GM12878 (cell line): Measurements from ENCODE around the gene RPLP1. TPM values are rescaled to one million over a fixed set of nuclear protein-coding genes. Genes with fewer than 3 reads are reported as not detected.

Experiments
- CBX5 ChIP-seq: sonication (generic); IDR thresholded peaks from 2 replicates; pipeline ENCODE4 v1.6.1; 2016; ENCODE audit warnings: low read depth, moderate library complexity, mild to moderate bottlenecking, inconsistent platforms
- CREB1 ChIP-seq: IDR thresholded peaks from 2 replicates; pipeline ENCODE4 v1.6.1; 2012; ENCODE audit warnings: low read depth, mild to moderate bottlenecking, inconsistent platforms
- HSF1 ChIP-seq: fragments of 150-350 bp; IDR thresholded peaks from 2 replicates; pipeline ENCODE4 v1.6.1; 2014; ENCODE audit warnings: mild to moderate bottlenecking, low read depth, low read length
- MTA3 ChIP-seq: IDR thresholded peaks from 2 replicates; pipeline ENCODE4 v1.6.1; 2012; ENCODE audit warnings: low read length, inconsistent platforms, borderline replicate concordance
- POLR2AphosphoS2 ChIP-seq: IDR thresholded peaks from 2 replicates; pipeline ENCODE4 v1.6.1; 2011; ENCODE audit warnings: low read depth, mild to moderate bottlenecking, low read length, improper control_type of control experiment, moderate library complexity
- POLR2AphosphoS5 ChIP-seq: IDR thresholded peaks from 2 replicates; pipeline ENCODE4 v1.6.1; 2011; ENCODE audit warnings: mild to moderate bottlenecking, low read length, inconsistent platforms
- SREBF2 ChIP-seq: IDR thresholded peaks from 2 replicates; pipeline ENCODE4 v1.6.1; 2012; ENCODE audit warnings: mild to moderate bottlenecking, low read length
- ZBTB11 ChIP-seq: fragments of 450-650 bp; formaldehyde crosslinking; IDR thresholded peaks from 2 replicates; pipeline ENCODE4 v1.5.0; 2022; ENCODE audit warnings: mild to moderate bottlenecking, missing genetic modification characterization
- polyA plus RNA-seq, 11 experiments: library from polyadenylated mRNA; depleted of rRNA in 4 of 11; unstranded in 6 of 11; stranded (reverse) in 5 of 11; fragments of >200 nt; fragmentation: Nextera tagmentation in 4 of 11; fragmentation: Illumina TruSeq in 1 of 11; extraction: Ambion mirVana in 4 of 11; extraction: Trizol in 1 of 11; gene quantifications; 1 replicate in 1 of 11; 2 replicates in 10 of 11; pipeline versions ENCODE4 v1.2.1 to v1.2.3, GENCODE V29; 2011 to 2016; ENCODE audit warnings: inconsistent platforms in 2 of 11, missing spikeins in 2 of 11, low read depth in 1 of 11
- total RNA-seq, 4 experiments: library from RNA; depleted of rRNA in 3 of 4; stranded (reverse); fragments of >200 nt in 3 of 4; fragmentation: Illumina TruSeq in 1 of 4; extraction: Trizol in 1 of 4; gene quantifications; 2 replicates each; pipeline versions ENCODE4 v1.2.1 to v1.2.3, GENCODE V29; 2013 to 2021

RPLP1 gene
- total and polyA plus RNA-seq, 10 of the 15 experiments (the other 5 are each of a cell fraction or from before 2014, with no cell fraction given), result 217 to 3,098 (median 1,664) TPM

DNA sequence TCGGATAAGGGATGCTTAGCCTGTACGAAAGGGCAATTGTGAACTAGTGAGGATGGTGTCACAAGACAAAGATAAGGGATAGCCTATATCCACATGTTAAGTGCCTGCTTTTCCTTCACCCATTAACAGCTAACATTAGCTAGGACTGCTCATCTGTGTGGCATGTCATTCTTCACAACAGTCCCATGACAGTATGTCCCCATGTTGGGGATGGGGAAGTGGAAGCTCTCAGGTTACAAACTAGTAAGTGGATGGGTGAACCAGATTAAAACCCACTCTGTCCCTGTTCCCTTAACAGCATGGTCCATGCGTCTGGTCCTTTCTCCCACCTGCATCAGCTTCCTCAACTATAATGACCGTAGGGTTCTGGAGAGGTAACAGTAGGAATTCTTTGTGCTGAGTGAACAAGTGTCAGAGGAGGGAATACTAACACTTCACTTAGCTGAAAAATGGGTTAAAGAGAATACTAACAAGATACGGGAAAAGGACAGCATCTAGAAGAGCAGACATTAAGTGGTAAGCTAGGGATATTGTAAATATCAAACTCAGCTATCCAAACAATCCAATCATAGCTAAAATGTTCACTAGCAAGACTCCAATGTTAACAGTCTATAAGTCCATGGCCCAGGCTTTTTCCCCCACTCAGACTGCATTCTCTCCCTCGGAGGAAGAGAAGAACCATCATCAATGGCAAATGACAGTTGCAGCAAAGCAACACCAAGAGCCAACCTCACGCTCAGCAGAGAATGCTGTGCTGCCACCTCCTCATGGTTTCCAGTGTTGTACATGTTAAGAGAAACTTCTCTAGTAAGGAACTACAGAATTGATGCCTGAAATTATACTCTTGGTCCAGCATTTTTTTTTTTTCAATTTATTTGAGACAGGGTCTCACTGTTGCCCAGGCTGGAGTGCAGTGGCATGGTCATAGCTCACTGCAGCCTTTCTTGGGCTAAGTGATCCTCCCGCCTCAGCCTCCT, 5.0 kb downstream of the RPLP1 start (continued):
- TF ChIP-seq ZBTB11 (no peak), POLR2AphosphoS2 (peak; percentile 46; the same call in 1 of the 2 replicates), POLR2AphosphoS5 (peak; percentile 21; the same call in 1 of the 2 replicates), MTA3 (0 out of 2 replicates have a peak, but pooled peaks have one; percentile 46), SREBF2 (no peak), CBX5 (no peak), HSF1 (no peak), CREB1 (0 out of 2 replicates have a peak, but pooled peaks have one; percentile 8)
